DMS53 (cell line): ENCODE measurements around the gene CSNK1A1.

Experiments
- DNase-seq: peaks from one replicate; lab custom pipeline; 2025; lab: John Stamatoyannopoulos, UW

Gene CSNK1A1

DNA sequence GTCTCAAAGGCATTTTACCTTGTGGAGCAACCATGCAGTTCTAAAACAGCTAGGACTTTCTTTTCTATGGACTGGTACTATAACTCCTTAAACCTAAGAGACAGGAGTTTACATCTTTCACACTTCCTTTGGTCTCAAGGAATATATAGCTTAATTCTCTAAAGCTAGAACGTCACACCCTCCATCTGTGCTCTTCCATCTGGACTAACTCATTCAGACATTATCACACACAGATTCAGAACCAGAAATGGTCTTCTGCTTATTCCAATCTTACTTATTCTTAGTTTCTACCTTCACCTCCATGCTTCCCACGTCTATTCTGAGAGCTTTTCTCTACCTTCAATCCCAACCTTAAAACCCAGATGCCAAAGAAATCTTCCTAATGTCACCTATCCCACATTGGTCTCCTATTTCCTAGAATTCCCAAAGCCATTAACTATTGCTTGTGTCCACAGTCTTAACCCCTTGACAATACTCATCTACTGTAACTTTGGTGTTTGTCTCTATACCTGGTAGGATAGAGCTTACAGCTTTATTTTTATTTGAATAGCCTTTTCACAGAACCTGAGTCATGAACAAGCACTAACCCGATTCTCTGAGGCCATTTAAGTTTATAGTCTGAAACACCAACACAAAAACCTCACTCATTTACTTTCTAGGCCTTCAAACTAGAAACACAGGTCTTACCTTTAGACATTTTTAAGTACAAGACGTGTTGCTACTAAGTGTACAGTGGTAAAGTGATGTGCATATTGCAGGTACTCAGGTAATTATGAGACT is 22.8 kb downstream of the CSNK1A1 start:
- DNase-seq, result no peak

- DNase-seq, result no peak
Observed at GRCh38 chr5:149526845-149527590, 24.2 kb downstream of the CSNK1A1 start.

- DNase-seq, result peak; percentile 89
Observed at GRCh38 chr5:149521739-149522685, 29.2 kb downstream of the CSNK1A1 start.

DNA sequence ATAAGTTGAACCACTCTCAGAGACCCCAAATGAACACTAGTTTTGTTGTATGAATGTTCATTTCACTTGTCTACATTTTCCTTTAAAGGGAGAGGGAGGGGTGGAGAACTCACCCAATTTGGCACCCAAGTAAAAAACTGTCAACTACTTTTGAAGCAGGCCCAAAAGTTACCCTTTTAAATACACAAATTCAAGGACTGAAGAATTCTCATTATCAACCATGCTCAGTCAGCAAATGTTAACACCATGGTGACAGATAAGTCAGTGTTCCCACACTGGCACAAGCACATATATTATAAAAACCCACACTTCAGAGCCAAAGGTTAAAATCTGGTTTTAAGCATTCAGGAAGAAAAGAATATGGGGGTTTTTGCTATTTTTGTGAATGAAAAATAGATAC is 31.6 kb downstream of the CSNK1A1 start:
- DNase-seq, result no peak

DNA sequence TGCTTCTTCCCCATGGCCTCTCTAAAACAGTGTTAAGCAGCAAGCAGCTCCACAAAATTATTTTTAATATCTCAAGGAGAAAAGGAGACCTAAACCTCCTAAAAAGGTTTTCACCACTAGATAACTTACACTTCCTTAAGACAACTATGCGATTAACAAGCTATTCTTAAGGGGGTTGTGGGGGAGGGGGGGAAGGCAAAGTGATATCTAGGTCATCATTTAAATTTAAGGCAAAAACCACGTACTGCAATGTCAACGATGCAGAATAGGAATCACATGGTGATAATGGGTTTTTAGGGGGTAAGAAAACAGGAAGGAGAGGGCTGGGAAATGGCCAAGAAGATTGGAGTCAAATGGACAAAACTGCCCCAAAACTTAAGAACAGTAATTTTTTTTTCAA is 32.6 kb downstream of the CSNK1A1 start:
- no peak for DNase-seq

DNA sequence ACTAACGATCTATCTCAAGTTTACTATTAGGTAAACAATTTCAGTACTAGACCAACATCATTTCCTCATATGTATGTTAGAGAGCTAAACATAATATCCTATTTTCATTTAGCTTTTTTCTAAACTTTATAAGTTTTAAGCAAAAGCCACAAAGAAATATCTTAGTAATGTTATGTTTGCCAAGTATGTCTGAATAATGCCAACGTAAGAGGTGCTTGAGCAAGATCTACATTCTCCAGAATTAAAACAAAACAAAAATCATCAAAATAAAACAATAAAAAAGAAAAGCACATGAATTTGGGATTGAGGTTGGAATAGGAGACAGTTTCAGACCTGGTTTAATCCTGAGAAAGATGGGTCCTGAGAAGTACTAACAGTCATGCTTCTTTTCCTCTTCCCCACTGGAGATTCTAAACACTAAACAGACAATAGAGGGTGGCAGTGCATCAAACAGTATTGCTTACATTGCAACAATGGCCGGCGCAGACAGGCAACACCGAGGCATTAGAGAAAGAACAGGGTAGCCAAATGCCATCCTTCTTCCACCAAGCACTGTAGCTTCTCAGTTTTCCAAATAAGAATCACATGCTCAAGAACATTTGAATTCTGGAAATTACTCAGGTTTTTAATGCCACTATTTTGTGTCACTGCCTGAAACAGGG is 33.6 kb downstream of the CSNK1A1 start:
- no peak for DNase-seq

GRCh38 chr5:149514512-149514911 is 36.7 kb downstream of the CSNK1A1 start:
- DNase-seq, result no peak

DNA sequence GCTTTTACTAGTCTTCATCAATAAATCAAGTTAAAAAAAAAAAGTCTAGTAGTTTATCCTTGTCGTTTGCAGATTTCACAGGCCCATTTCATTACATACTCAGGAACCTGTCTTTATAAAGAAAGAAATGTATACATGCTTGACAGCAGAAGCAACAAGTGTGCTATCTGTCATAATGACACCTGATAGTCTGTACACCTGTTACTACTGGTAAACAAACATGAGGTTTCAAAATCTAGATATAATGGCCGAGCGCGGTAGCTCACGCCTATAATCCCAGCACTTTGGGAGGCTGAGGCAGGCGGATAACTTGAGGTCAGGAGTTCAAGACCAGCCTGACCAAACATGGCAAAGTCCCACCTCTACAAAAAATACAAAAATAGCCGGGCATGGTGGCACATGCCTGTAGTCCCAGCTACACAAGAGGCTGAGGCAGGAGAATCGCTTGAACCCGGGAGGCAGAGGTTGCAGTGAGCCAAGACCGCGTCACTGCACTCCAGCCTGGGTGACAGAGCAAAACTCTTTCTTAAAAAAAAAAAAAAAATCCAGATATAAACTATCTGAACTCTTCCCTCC is 37.8 kb downstream of the CSNK1A1 start:
- DNase-seq, result peak; percentile 80

DNA sequence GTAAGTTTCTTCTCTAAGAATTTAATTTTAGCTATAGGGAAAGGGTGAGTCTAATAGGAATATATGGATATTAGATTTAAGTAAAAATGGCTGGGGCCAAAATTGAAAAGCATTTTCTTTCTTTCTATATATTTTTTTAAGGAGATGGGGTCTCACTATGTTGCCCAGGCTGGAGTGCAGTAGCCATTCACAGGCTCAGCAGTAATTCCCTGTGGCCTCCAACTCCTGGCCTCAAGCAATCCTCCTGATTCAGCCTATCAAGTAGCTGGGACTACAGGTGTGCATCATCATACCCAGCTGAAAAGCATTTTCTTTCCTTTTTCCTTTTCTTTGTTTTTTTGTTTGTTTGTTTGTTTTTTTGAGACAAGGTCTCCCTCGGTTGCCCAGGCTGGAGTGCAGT is 41.1 kb downstream of the CSNK1A1 start:
- DNase-seq, result no peak

DNA sequence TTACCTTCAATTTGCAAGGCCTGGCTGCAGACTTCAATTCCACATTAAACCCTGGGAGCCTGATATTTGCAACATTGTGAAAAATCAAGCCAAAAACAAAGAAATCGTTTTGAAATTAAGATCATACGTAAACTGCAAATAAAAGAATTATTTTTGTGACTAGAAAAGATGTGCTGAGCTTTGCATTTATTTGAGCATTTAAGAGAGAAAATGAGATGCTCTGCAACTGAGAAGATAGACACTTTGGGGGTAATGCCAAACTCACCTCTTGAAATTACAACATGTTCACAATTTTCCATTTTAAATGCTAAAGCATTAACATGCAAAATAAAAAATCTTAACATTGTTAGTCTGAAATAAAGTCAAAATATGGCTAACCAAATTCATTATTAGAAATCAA is 46.6 kb downstream of the CSNK1A1 start:
- no peak for DNase-seq

GRCh38 chr5:149503006-149503405 is 48.2 kb downstream of the CSNK1A1 start:
- DNase-seq, result no peak

DNA sequence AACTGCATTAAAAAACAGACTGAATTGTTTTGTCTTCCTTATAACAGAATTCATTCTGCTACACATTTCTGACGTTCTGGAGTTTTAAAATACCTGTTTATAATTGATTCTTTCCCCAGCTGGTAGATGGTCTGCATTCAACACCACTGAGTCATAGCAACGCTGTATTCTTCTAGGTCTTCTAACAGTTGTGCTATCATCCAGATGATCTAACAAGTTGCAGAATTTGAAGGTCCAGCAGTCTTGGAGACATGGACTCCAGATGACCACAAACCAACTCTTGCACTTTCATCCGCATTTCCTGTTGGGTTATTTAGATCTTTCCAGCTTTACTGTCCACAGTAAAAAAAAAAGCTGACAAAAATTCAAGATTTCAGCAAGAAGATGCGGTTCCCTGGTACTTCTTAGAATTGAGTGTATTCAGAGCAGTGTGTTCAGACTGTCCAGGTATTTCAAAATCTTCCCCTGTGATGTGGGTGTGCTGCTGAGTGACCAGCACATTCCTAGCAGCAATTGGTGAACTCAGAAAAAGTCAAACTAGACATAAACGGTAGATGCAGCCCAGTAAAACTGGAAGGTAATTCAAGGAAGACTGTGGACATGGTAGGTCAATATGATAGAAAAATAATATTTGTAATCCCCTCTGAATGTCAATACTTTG is 50.2 kb downstream of the CSNK1A1 start:
- no peak for DNase-seq

DNA sequence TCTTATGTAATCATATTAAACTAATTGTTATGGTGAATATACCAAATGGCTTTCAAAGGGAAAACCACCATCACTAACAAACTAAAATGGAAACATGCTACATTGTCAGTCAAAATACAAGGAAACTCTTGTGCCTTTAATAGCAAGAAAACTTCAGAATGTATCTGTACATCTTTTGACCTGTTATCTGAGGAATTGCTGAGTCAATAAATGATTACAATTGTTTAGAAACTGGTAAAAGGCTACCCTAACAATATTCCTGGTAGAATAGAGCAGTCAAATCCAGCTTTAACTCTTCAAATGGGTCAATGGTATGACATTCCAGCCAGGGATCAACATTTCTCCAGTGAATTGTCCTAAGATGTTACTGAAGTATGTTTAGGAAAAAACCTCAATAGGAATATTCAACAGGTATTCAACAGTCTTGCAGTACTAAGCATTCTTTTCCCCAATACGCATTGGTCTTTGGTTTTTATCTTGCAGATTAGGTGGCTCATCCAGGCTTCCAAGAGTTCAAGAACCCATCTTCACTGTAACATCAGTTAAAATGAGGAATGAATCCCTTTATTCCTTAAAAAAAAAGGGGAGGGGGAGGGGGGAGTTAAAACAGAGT is 52.4 kb downstream of the CSNK1A1 start:
- DNase-seq, result no peak

DNA sequence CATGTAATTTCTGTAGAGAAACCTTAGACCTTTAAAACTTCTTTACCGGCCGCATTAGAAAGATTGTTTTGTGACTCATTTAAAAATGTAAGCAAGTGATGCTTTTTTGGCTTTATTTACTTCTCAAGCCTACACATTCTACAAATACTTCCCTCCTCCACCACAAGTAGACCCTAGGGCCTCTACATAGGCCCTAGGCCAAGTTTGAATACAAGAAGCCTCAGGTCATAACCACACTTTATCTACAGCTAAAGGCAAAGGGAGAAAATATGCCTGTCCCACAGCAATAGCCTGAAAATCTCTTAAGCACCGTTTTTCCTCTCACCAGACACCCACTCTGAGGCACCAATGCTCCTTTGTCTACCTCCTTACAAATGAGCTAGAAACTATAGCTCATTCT is 53.9 kb downstream of the CSNK1A1 start:
- DNase-seq, result no peak

DNA sequence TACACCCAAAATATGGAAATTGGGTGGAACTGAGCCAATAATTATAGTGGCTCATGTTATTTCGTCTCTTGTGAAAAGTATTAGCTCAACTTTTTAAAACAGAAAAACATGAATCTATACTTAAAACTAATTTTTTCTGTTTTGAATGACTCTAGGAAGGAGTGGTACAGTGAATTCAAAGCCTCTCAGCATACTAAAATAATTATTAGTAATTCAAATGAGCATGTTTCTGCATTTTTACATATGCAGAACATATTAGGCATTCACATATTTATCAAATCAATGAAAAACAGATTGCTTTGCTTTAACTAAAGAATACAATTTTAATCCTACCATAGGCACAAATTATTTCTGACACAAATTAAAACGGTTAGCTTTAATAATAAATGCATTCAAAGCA is 54.3 kb downstream of the CSNK1A1 start:
- no peak for DNase-seq

DNA sequence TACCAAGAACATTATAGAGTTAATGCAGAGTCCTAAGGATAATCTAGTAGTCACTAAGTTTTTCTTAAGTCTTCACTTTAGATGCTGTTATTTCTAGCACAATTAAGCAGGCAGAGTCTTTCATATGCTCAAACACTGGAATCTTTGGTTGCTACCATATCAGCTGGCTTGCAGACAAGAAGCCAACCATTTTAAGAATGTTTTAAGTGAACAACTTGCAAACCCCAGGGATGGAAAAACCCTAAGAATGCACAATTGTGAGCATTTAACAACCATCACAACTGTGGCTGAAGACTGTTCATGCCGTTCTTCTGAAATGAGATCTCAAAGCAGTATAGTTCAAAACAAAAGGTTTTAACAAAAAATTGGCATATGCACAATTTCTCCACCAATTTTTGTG is 55.1 kb downstream of the CSNK1A1 start:
- no peak for DNase-seq

GRCh38 chr5:149495673-149496072 is 55.6 kb downstream of the CSNK1A1 start:
- no peak for DNase-seq

GRCh38 chr5:149493316-149493715 is 57.9 kb downstream of the CSNK1A1 start:
- DNase-seq, result peak; percentile 90

GRCh38 chr5:149492781-149493180 is 58.5 kb downstream of the CSNK1A1 start:
- no peak for DNase-seq
